ENCODE results near the gene MAML3.

MAML3 gene

DNA sequence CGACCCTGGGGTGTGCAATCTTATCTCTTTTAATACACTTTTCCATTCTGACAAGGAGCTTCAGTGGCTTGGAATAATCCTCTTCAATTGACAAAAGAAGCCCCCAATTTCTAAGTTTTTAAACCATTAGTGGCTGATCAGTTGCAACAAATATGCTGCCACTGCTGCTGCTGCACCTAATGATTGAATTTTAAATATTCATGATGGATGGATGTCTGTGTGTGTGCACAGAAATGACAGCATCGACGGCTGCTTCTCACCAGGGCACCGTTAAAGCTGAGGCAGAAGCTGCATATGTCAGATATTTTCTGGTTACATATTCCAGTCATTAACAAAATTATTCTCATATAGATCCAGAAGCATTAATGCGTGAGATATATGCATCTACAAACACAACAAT is 306.0 kb downstream of the MAML3 start:
- CTCF ChIA-PET: interaction anchor here (0.8 kb wide), 1 partner anchor 196 kb away, joined by 3 read pairs; no protein-coding TSS in a partner anchor

DNA sequence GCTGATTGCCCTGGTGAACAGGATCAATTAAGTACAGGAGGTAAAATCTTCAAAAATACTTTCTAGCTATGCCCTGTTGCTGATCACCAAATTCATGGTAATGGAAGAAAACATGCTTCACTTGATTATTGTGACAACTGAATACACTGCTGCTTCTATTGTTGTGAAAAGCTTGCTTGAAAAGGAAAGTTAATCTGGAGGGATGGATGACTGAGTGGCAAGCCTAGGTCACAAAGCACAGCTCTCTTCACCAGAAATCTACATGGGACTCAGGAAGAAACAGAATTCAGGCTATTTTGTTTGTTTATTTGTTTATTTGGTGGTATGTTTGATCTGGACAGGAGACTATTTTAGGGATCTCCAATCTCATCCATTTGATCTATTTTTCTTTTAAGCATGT is 306.4 kb downstream of the MAML3 start:
- CTCF ChIA-PET: interaction anchor here (0.7 kb wide), 1 partner anchor 12 kb away, joined by 3 read pairs; no protein-coding TSS in a partner anchor
- no peak for DNase-seq (ENCODE audit: extremely low spot score)
- POLR2A ChIA-PET: interaction anchor here (1.0 to 1.1 kb wide), 2 partner anchors 9 to 39 kb away, joined by 3 read pairs; no protein-coding TSS in a partner anchor
- TF ChIP-seq HDGF (IDR thresholded peaks at IDR 0.05; ENCODE audit: borderline replicate concordance): no peak
- TF ChIP-seq ARNT (IDR thresholded peaks at IDR 0.05): no peak

More for the DNA sequence above, 306.0 kb downstream of the MAML3 start:
- TF ChIP-seq CTBP1 (IDR thresholded peaks at IDR 0.05; ENCODE audit: borderline replicate concordance) (no peak), FOXM1 (IDR thresholded peaks at IDR 0.05; ENCODE audit: borderline replicate concordance) (no peak), BHLHE40 (IDR thresholded peaks at IDR 0.05; ENCODE audit: borderline replicate concordance) (no peak), SP1 (IDR thresholded peaks at IDR 0.05) (no peak), HDGF (IDR thresholded peaks at IDR 0.05; ENCODE audit: borderline replicate concordance) (no peak)
- POLR2A ChIA-PET: interaction anchor here (1.0 to 1.1 kb wide), 2 partner anchors 9 to 39 kb away, joined by 3 read pairs; no protein-coding TSS in a partner anchor
- DNase-seq (ENCODE audit: extremely low spot score): no peak

DNA sequence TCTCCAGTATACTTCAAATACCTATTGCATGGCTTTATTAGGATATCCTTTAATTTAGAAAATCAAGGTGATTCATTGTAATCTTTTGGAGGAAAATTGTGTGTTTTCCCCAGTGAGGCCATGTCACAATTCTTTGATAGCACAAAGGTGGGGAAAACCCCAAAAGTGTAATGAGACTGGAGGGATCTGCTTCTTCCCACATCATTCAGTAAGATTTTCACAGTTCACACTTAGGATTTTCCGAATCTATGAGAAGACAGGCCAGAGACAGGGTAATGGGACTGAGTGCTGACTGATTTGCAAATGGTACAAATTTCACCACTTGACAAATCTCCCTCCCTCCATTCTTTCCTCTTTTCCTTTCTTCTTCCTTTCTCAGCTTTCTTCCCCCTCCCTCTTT is 307.2 kb downstream of the MAML3 start:
- TF ChIP-seq FOXK2 (IDR thresholded peaks at IDR 0.05): no peak
- TF ChIP-seq SP1 (IDR thresholded peaks at IDR 0.05): no peak
- no peak for TF ChIP-seq TARDBP (IDR thresholded peaks at IDR 0.05)
- TF ChIP-seq HDGF (IDR thresholded peaks at IDR 0.05; ENCODE audit: borderline replicate concordance): no peak
- no peak for TF ChIP-seq FOXA1 (IDR thresholded peaks at IDR 0.05)
- no peak for TF ChIP-seq SUZ12 (IDR thresholded peaks at IDR 0.05)
- no peak for TF ChIP-seq LEF1 (IDR thresholded peaks at IDR 0.05; ENCODE audit: borderline replicate concordance)
- TF ChIP-seq, protein P1, sequence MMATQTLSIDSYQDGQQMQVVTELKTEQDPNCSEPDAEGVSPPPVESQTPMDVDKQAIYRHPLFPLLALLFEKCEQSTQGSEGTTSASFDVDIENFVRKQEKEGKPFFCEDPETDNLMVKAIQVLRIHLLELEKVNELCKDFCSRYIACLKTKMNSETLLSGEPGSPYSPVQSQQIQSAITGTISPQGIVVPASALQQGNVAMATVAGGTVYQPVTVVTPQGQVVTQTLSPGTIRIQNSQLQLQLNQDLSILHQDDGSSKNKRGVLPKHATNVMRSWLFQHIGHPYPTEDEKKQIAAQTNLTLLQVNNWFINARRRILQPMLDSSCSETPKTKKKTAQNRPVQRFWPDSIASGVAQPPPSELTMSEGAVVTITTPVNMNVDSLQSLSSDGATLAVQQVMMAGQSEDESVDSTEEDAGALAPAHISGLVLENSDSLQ (IDR thresholded peaks at IDR 0.05): no peak
- no peak for TF ChIP-seq ZNF384 (IDR thresholded peaks at IDR 0.05)
- CTCF ChIA-PET: interaction anchor here (0.7 kb wide), 1 partner anchor 12 kb away, joined by 3 read pairs; no protein-coding TSS in a partner anchor
- no peak for DNase-seq (ENCODE audit: extremely low spot score)
- POLR2A ChIA-PET: no interaction called here

DNA sequence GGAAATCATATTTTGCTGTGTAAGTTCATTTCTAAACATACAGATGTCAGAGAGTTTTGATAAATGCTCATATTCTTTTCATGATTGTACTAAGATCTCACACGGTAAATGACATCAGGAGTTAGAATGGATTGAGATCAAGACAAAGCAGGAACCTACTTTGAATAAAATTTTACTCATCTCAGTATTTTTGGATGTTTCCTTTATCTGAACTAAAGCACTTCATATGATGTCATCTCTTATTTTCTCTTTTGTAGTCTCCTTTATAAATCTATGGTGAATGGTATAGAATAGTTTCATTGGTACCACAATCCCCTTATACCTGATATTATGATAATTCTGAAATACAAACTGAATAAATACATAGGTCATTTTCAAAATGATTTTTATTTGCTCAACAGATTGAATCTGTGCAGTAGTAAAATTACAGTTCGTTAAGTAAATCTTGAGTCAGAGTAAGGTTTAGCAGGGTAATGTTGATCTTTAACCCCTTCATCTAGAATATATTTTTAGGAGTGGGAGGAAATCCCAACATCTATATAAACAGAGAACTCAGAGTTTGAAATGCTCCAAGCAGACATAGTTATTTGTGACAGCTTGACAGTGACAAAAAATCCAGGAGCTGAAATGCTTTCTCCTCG is 308.4 kb downstream of the MAML3 start:
- ChIA-PET POLR2A (no interaction called here), CTCF (interaction anchor here (0.5 to 0.6 kb wide), 2 partner anchors 12 to 1149 kb away, joined by 3 read pairs; no protein-coding TSS in a partner anchor)
- DNase-seq (ENCODE audit: extremely low spot score): no peak
- TF ChIP-seq LEF1 (IDR thresholded peaks at IDR 0.05; ENCODE audit: borderline replicate concordance) (no peak), L3MBTL2 (conservative IDR thresholded peaks at IDR 0.05) (no peak), ARNT (IDR thresholded peaks at IDR 0.05) (no peak), FOXK2 (IDR thresholded peaks at IDR 0.05) (no peak), CTBP1 (IDR thresholded peaks at IDR 0.05; ENCODE audit: borderline replicate concordance) (no peak), FOXM1 (IDR thresholded peaks at IDR 0.05; ENCODE audit: borderline replicate concordance) (no peak), FOXA1 (IDR thresholded peaks at IDR 0.05) (no peak), HDGF (IDR thresholded peaks at IDR 0.05; ENCODE audit: borderline replicate concordance) (no peak), NFRKB (IDR thresholded peaks at IDR 0.05) (no peak), BHLHE40 (IDR thresholded peaks at IDR 0.05; ENCODE audit: borderline replicate concordance) (no peak), TARDBP (IDR thresholded peaks at IDR 0.05) (no peak), ZNF384 (IDR thresholded peaks at IDR 0.05) (no peak), ELF4 (IDR thresholded peaks at IDR 0.05) (no peak)
- TF ChIP-seq, protein P1 (IDR thresholded peaks at IDR 0.05): no peak

DNA sequence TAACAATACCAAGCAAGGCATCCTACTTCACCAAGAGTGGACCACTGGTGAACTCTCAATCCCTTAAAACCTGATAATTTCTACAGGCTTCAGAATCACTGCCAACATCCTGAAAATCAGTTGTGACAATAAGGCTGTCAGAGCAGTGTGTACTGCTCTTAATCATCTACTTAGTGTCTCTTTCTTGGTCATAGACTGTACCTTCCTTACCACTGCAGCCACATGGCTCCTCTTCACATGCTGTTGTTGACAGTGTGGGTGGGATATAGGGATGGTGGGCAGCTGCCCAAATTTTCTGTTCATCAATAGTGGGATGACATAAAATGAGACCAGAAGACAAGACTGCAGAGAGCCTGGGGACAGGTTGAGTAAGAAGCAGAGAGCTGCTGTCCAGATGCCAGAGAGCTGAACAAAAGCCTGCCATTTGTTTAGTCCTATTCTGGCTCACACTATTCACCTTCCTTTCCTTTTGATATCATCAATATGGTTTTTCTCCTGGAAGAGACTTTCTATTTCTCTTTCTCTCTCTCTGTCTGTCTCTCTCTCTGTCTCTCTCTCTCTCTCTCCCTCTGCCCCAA is 309.4 kb downstream of the MAML3 start:
- TF ChIP-seq LEF1 (IDR thresholded peaks at IDR 0.05; ENCODE audit: borderline replicate concordance) (no peak), L3MBTL2 (conservative IDR thresholded peaks at IDR 0.05) (no peak), CTBP1 (IDR thresholded peaks at IDR 0.05; ENCODE audit: borderline replicate concordance) (no peak), SP1 (IDR thresholded peaks at IDR 0.05) (no peak), HDGF (IDR thresholded peaks at IDR 0.05; ENCODE audit: borderline replicate concordance) (no peak), SUZ12 (IDR thresholded peaks at IDR 0.05) (no peak), ZNF384 (IDR thresholded peaks at IDR 0.05) (no peak), ELF4 (IDR thresholded peaks at IDR 0.05) (no peak), FOXA1 (IDR thresholded peaks at IDR 0.05) (no peak), NFRKB (IDR thresholded peaks at IDR 0.05) (no peak), ARNT (IDR thresholded peaks at IDR 0.05) (no peak), TARDBP (IDR thresholded peaks at IDR 0.05) (no peak), FOXM1 (IDR thresholded peaks at IDR 0.05; ENCODE audit: borderline replicate concordance) (no peak), FOXK2 (IDR thresholded peaks at IDR 0.05) (no peak), BHLHE40 (IDR thresholded peaks at IDR 0.05; ENCODE audit: borderline replicate concordance) (no peak)
- TF ChIP-seq, protein P1 (IDR thresholded peaks at IDR 0.05): no peak
- ChIA-PET POLR2A (no interaction called here), CTCF (interaction anchor here (0.6 kb wide), 1 partner anchor 328 kb away, joined by 3 read pairs; no protein-coding TSS in a partner anchor)
- no peak for DNase-seq (ENCODE audit: extremely low spot score)

DNA sequence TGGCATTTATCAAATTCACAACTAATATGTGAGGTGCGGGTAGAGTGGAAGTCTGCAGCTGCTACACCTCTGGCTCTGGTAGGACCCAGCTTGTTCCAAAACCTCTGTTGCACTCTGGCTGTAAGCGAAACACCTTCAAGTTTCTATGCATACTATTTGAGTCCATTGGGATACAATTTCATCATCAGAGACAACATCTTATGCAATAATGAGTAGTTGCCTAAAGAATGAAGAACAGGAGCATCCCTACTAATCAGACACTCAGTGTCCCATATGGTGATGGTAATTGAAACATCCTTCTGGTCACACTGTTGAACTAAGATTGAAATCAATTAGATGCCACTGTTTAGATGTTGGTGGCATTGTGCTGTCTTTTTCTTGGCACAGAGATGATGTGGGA is 309.9 kb downstream of the MAML3 start:
- DNase-seq (ENCODE audit: extremely low spot score): no peak
- CTCF ChIA-PET: interaction anchor here (0.6 kb wide), 1 partner anchor 328 kb away, joined by 3 read pairs; no protein-coding TSS in a partner anchor
- no peak for TF ChIP-seq FOXM1 (IDR thresholded peaks at IDR 0.05; ENCODE audit: borderline replicate concordance)
- TF ChIP-seq SP1 (IDR thresholded peaks at IDR 0.05): no peak
- TF ChIP-seq L3MBTL2 (conservative IDR thresholded peaks at IDR 0.05): no peak
- TF ChIP-seq ELF4 (IDR thresholded peaks at IDR 0.05): no peak
- no peak for TF ChIP-seq ZNF384 (IDR thresholded peaks at IDR 0.05)
- no peak for TF ChIP-seq FOXA1 (IDR thresholded peaks at IDR 0.05)
- no peak for TF ChIP-seq ARNT (IDR thresholded peaks at IDR 0.05)
- TF ChIP-seq HDGF (IDR thresholded peaks at IDR 0.05; ENCODE audit: borderline replicate concordance): no peak
- TF ChIP-seq NFRKB (IDR thresholded peaks at IDR 0.05): no peak
- TF ChIP-seq, protein P1 (IDR thresholded peaks at IDR 0.05): no peak
- no peak for TF ChIP-seq TARDBP (IDR thresholded peaks at IDR 0.05)
- no peak for TF ChIP-seq CTBP1 (IDR thresholded peaks at IDR 0.05; ENCODE audit: borderline replicate concordance)
- no peak for TF ChIP-seq LEF1 (IDR thresholded peaks at IDR 0.05; ENCODE audit: borderline replicate concordance)
- no peak for TF ChIP-seq BHLHE40 (IDR thresholded peaks at IDR 0.05; ENCODE audit: borderline replicate concordance)
- TF ChIP-seq FOXK2 (IDR thresholded peaks at IDR 0.05): no peak
- no peak for TF ChIP-seq SUZ12 (IDR thresholded peaks at IDR 0.05)
- POLR2A ChIA-PET: no interaction called here
